Measurements from ENCODE around the gene MALSU1. TPM values are rescaled to one million over a fixed set of nuclear protein-coding genes. Genes with fewer than 3 reads are reported as not detected.

The MALSU1 gene
- total and polyA plus RNA-seq, 5 donors from 2014 or later, result 34.3 to 86.2 (median 78.5) TPM

DNA sequence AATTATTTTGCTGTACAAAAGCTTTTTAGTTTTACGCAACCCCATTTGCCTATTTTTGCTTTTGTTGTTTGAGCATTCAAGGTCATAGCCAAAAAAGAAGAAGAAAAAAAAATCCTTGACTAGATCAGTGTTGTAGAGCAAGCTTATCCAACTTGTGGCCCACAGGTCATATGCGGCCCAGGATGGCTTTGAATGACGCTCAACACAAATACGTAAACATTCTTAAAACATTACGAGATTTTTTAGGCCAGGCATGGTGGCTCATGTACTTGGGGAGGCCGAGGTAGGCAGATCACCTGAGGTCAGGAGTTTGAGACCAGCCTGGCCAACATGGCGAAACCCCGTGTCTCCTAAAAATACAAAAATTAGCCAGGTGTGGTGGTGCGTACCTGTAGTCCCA is 8.1 kb upstream of the MALSU1 start:
- Mint-ChIP-seq H3K9me3 (no peaks in the 10 kb centered on the region), H3K4me3 (no peak overlapping the region), H3K4me1 (peaks cover 0 to 18% (median 2%) of the 10 kb centered on the region in 4 donors), H3K36me3 (no peaks in the 10 kb centered on the region), H3K27ac (no peak overlapping the region), H3K27me3 (peaks cover 14% of the 10 kb centered on the region)
- Histone ChIP-seq H3K27ac (ENCODE audit: insufficient read depth, low read length, poor library complexity, severe bottlenecking) (no peak overlapping the region), H3K9me3 (ENCODE audit: control insufficient read depth in 2 of 2, low read length in 2 of 2) (no peaks in the 10 kb centered on the region), H3K36me3 (ENCODE audit: control insufficient read depth, insufficient read depth, low read length) (no peaks in the 10 kb centered on the region), H3K4me1 (ENCODE audit: control insufficient read depth, insufficient read depth, low read length, poor library complexity, severe bottlenecking) (no peaks in the 10 kb centered on the region), H3K27me3 (ENCODE audit: control insufficient read depth, insufficient read depth, low read length) (no peaks in the 10 kb centered on the region), H3K4me3 (ENCODE audit: low read depth, low read length) (no peak overlapping the region)
- no peak for DNase-seq
- ATAC-seq (ENCODE audit: low read depth in 2 of 2), result no peak

DNA sequence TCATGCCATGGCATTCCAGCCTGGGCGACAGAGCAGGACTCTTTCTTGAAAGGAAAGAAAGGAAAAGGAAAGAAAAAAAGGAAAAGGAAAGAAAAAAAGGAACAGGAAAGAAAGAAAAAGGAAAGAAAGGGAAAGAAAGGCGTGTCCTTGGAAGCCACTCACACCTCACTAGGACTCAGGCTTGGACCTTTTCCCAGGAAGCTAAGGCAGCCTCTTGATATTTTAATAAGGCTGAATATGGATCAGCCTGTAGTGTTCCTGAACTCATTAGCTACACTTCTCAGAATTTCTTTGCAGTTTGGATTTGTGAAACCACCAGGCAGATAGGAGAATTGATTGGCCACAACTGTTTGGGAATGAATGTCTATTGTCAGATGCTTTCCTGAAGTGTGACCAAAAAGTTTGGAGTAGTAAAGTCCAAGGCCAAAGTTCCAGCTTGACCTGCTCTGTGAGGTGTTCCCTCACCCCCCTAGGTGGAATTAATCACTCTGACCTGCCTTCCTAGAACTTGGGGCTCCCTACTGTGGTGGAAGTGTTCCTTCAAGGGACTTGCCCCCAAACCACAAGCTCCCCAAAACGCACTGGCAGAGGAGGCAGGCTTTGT is 7.1 kb upstream of the MALSU1 start:
- no peaks in the 10 kb centered on the region for H3K9me3 Mint-ChIP-seq
- peaks cover 0 to 18% (median 2%) of the 10 kb centered on the region in 4 donors for H3K4me1 Mint-ChIP-seq
- no peaks in the 10 kb centered on the region for H3K4me1 ChIP-seq (ENCODE audit: control insufficient read depth, insufficient read depth, low read length, poor library complexity, severe bottlenecking)
- peak overlapping the region in 1 of 4 donors; percentile 47 for H3K4me3 Mint-ChIP-seq
- H3K9me3 ChIP-seq (ENCODE audit: control insufficient read depth in 2 of 2, low read length in 2 of 2), result no peaks in the 10 kb centered on the region
- H3K27me3 Mint-ChIP-seq, result peaks cover 14% of the 10 kb centered on the region
- DNase-seq (no peak), ATAC-seq (ENCODE audit: low read depth in 2 of 2) (no peak)
- H3K27me3 ChIP-seq (ENCODE audit: control insufficient read depth, insufficient read depth, low read length), result no peaks in the 10 kb centered on the region
- no peak overlapping the region for H3K27ac Mint-ChIP-seq
- no peaks in the 10 kb centered on the region for H3K36me3 Mint-ChIP-seq
- no peak overlapping the region for H3K27ac ChIP-seq (ENCODE audit: insufficient read depth, low read length, poor library complexity, severe bottlenecking)
- no peak overlapping the region for H3K4me3 ChIP-seq (ENCODE audit: low read depth, low read length)
- H3K36me3 ChIP-seq (ENCODE audit: control insufficient read depth, insufficient read depth, low read length), result no peaks in the 10 kb centered on the region

DNA sequence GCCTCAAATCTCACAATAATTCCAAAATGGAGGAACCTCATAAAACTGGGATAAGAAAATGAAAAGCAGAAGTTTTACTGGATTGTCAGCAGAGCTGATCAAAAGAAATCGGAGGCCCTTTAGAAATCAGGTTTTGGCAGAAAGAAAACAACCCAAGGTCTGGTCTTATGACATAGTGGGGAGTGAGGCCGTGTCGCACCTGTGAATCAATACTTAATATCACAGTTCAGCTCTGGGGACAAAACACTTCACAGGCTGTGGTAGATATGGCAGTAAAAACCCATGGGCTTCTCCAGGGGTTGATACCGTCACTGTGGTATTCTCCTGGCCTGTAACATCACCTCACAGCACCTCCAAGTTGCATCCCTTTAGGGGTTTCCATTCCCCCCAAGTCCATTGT is 6.5 kb upstream of the MALSU1 start:
- Mint-ChIP-seq H3K9me3 (peaks cover 0 to under 1% (median 0%) of the 10 kb centered on the region in 7 donors), H3K36me3 (no peaks in the 10 kb centered on the region), H3K27ac (no peak overlapping the region), H3K4me1 (peaks cover 0 to 14% (median 2%) of the 10 kb centered on the region in 4 donors), H3K4me3 (no peak overlapping the region), H3K27me3 (peaks cover 14% of the 10 kb centered on the region)
- H3K27me3 ChIP-seq (ENCODE audit: control insufficient read depth, insufficient read depth, low read length), result no peaks in the 10 kb centered on the region
- no peaks in the 10 kb centered on the region for H3K36me3 ChIP-seq (ENCODE audit: control insufficient read depth, insufficient read depth, low read length)
- H3K9me3 ChIP-seq (ENCODE audit: control insufficient read depth in 2 of 2, low read length in 2 of 2), result no peaks in the 10 kb centered on the region
- no peak overlapping the region for H3K4me3 ChIP-seq (ENCODE audit: low read depth, low read length)
- no peaks in the 10 kb centered on the region for H3K4me1 ChIP-seq (ENCODE audit: control insufficient read depth, insufficient read depth, low read length, poor library complexity, severe bottlenecking)
- DNase-seq (no peak), ATAC-seq (ENCODE audit: low read depth in 2 of 2) (no peak)
- no peak overlapping the region for H3K27ac ChIP-seq (ENCODE audit: insufficient read depth, low read length, poor library complexity, severe bottlenecking)

DNA sequence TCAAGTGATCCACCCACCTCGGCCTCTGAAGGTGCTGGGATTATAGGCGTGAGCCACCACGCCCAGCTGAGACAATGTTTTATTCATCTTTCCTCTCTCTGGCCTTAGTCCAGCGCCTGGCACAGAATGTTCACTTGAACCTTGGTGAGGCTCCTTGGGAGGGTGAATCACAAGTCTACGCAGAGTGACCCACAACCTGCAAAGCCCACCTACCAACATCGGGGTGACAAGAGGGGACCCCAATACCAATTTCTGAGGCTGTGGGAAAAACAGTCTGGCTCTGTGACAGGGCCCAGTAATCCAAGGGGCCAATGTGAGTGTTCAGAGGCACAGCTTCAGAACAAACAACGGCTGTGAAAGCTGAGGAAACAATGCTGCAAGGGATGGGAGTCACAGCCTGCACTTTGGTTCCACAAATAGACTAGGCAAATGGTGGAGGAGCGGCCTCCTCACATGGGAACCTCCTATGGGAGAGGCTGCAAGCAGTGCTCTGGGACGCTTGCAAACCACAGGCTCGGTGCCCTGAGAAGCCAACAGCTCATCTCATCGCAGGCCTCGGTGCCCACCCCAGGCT is 5.6 kb upstream of the MALSU1 start:
- ATAC-seq (ENCODE audit: low read depth in 2 of 2) (no peak), DNase-seq (no peak)
- Mint-ChIP-seq H3K27ac (no peak overlapping the region), H3K4me3 (no peak overlapping the region), H3K9me3 (peaks cover 0 to 1% (median 0%) of the 10 kb centered on the region in 7 donors), H3K4me1 (peaks cover 0 to 12% (median 3%) of the 10 kb centered on the region in 4 donors), H3K27me3 (peaks cover 9% of the 10 kb centered on the region), H3K36me3 (no peaks in the 10 kb centered on the region)
- Histone ChIP-seq H3K9me3 (ENCODE audit: control insufficient read depth in 2 of 2, low read length in 2 of 2) (no peaks in the 10 kb centered on the region), H3K4me3 (ENCODE audit: low read depth, low read length) (no peak overlapping the region), H3K27me3 (ENCODE audit: control insufficient read depth, insufficient read depth, low read length) (no peaks in the 10 kb centered on the region), H3K4me1 (ENCODE audit: control insufficient read depth, insufficient read depth, low read length, poor library complexity, severe bottlenecking) (peaks cover under 1% of the 10 kb centered on the region), H3K27ac (ENCODE audit: insufficient read depth, low read length, poor library complexity, severe bottlenecking) (no peak overlapping the region), H3K36me3 (ENCODE audit: control insufficient read depth, insufficient read depth, low read length) (no peaks in the 10 kb centered on the region)

DNA sequence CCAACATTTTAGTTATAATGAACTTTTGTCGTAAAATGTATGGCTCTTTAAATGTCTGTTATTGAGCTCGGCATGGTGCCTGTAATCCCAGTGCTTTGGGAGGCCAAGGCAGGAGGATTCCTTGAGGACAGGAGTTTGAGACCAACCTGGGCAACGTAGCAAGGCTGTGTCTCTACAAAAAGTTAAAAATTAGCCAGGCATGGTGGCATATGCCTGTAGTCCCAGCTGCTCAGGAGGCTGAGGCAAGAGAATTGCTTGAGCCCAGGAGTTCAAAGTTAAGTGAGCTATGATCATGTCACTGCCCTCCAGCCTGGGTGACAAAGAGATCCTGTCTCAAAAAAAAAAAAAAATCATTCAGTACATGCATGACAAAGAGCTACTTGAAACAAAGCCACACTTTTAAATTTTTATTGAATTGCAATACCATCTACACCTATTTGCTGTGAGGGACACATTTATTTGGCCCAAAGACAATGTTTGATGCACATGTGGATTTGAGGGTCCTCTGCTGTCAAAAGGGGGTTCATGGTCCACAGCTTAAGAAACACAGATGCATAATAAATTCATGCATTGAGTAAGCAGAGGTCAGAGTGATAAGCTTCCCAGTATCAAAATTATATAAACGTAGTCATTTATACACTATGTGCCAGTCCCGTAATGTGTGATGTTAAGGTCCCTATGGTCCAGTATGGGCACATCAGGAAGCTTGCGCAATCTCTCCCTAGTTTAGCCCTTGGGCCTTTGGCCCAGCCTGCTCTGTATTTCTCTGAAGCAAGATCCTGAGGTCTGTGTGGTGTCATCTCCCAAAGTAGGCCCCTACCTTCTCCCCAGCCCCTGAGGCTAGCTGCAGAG is 4.4 kb upstream of the MALSU1 start:
- ATAC-seq (ENCODE audit: low read depth in 2 of 2), result no peak
- Histone ChIP-seq H3K27me3 (ENCODE audit: control insufficient read depth, insufficient read depth, low read length) (no peaks in the 10 kb centered on the region), H3K9me3 (ENCODE audit: control insufficient read depth in 2 of 2, low read length in 2 of 2) (no peaks in the 10 kb centered on the region), H3K4me1 (ENCODE audit: control insufficient read depth, insufficient read depth, low read length, poor library complexity, severe bottlenecking) (peaks cover 9% of the 10 kb centered on the region), H3K4me3 (ENCODE audit: low read depth, low read length) (no peak overlapping the region), H3K27ac (ENCODE audit: insufficient read depth, low read length, poor library complexity, severe bottlenecking) (no peak overlapping the region), H3K36me3 (ENCODE audit: control insufficient read depth, insufficient read depth, low read length) (no peaks in the 10 kb centered on the region)
- Mint-ChIP-seq H3K27ac (no peak overlapping the region), H3K4me1 (peaks cover under 1 to 17% (median 9%) of the 10 kb centered on the region in 4 donors), H3K9me3 (peaks cover 0 to 1% (median 0%) of the 10 kb centered on the region in 7 donors), H3K4me3 (peak overlapping the region in 2 of 4 donors; percentile 15 to 64), H3K36me3 (peaks cover 4% of the 10 kb centered on the region), H3K27me3 (peaks cover 14% of the 10 kb centered on the region)
- no peak for DNase-seq

DNA sequence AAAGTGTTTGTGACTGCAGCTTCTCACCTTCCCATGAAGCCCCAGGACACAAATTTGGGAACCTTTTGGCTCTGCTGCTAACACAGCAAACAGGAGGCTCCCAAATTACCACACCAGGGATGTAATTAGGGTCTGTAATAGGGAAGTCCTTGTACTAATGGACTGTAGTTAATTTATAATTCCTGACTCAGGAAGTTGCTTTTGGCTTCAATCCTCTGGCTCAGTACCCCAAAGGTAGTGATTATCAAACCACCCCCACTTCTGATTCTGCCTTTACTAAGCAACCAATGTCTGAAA is 3.8 kb upstream of the MALSU1 start:
- Mint-ChIP-seq H3K9me3 (peaks cover 0 to 1% (median 0%) of the 10 kb centered on the region in 7 donors), H3K4me1 (peaks cover 5 to 19% (median 13%) of the 10 kb centered on the region in 4 donors), H3K27me3 (peaks cover 14% of the 10 kb centered on the region), H3K36me3 (peaks cover 4% of the 10 kb centered on the region), H3K4me3 (peak overlapping the region in 1 of 4 donors; percentile 64), H3K27ac (no peak overlapping the region)
- no peaks in the 10 kb centered on the region for H3K9me3 ChIP-seq (ENCODE audit: control insufficient read depth in 2 of 2, low read length in 2 of 2)
- H3K27me3 ChIP-seq (ENCODE audit: control insufficient read depth, insufficient read depth, low read length), result no peaks in the 10 kb centered on the region
- ATAC-seq (ENCODE audit: low read depth in 2 of 2) (no peak), DNase-seq (no peak)
- H3K27ac ChIP-seq (ENCODE audit: insufficient read depth, low read length, poor library complexity, severe bottlenecking), result no peak overlapping the region
- no peak overlapping the region for H3K4me3 ChIP-seq (ENCODE audit: low read depth, low read length)
- H3K36me3 ChIP-seq (ENCODE audit: control insufficient read depth, insufficient read depth, low read length), result no peaks in the 10 kb centered on the region
- peaks cover 14% of the 10 kb centered on the region for H3K4me1 ChIP-seq (ENCODE audit: control insufficient read depth, insufficient read depth, low read length, poor library complexity, severe bottlenecking)

DNA sequence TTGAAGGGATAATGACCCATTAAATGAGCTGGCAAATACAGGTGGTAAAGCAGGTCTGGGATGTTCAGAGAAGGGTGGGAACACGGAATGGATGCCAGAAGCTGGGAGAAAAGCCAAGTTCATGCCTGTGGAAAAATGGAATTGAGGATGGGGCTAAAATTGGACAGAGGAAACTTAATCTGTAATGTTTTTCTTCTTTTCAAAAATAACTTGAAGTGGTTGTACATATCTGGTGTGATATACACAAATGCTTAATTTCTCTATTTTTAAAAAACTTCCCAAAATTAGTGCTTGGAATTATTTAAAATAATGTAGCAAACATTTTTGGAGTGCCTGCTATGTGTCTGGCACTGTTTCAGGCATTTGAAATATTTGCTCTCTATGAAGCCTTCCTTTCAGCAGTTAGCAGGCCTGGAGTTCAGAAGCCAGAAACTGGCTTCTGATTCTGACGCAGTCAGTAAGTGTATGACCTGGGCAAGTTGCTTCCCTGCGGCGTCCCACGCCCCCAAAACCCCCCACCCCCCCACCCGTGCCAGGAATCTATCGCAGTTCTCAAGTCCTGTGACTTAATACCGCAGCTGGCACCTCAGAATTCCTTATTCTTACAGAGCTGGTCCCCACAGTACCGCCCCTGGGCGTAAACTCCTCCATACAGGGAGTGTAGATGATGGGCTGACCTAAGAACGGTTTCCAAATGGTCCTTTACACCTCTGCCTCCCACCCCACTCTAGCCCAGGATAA is 828 bp upstream of the MALSU1 start:
- H3K27ac Mint-ChIP-seq, result peak overlapping the region; percentile 97 to 99 (median 97)
- H3K27me3 Mint-ChIP-seq, result peaks cover 11% of the 10 kb centered on the region
- H3K27ac ChIP-seq (ENCODE audit: insufficient read depth, low read length, poor library complexity, severe bottlenecking), result peak overlapping the region; percentile 81
- DNase-seq (no peak), ATAC-seq (ENCODE audit: low read depth in 2 of 2) (no peak)
- H3K4me1 ChIP-seq (ENCODE audit: control insufficient read depth, insufficient read depth, low read length, poor library complexity, severe bottlenecking), result peaks cover 34% of the 10 kb centered on the region
- H3K4me3 Mint-ChIP-seq, result peak overlapping the region; percentile 84 to 97 (median 94)
- H3K9me3 Mint-ChIP-seq, result peaks cover 0 to 1% (median 0%) of the 10 kb centered on the region in 7 donors
- H3K36me3 Mint-ChIP-seq, result peaks cover 19% of the 10 kb centered on the region
- peaks cover 17 to 48% (median 31%) of the 10 kb centered on the region in 4 donors for H3K4me1 Mint-ChIP-seq
- H3K4me3 ChIP-seq (ENCODE audit: low read depth, low read length), result peak overlapping the region; percentile 89
- H3K9me3 ChIP-seq (ENCODE audit: control insufficient read depth in 2 of 2, low read length in 2 of 2), result no peaks in the 10 kb centered on the region
- H3K36me3 ChIP-seq (ENCODE audit: control insufficient read depth, insufficient read depth, low read length), result peaks cover 6% of the 10 kb centered on the region
- H3K27me3 ChIP-seq (ENCODE audit: control insufficient read depth, insufficient read depth, low read length), result no peaks in the 10 kb centered on the region
